NT2/D1 (cell line): ENCODE measurements around the gene MED25.

Source experiments
- SUZ12 ChIP-seq: IDR thresholded peaks from 2 replicates; pipeline ENCODE4 v1.6.1; 2011; ENCODE audit not compliant: insufficient read length, insufficient read depth; ENCODE audit errors: extremely low read depth
- YY1 ChIP-seq: IDR thresholded peaks from 2 replicates; pipeline ENCODE4 v1.6.1; 2011; ENCODE audit not compliant: insufficient read length, insufficient read depth
- ZNF274 ChIP-seq: IDR thresholded peaks from 2 replicates; pipeline ENCODE4 v1.6.1; 2011; ENCODE audit warnings: mild to moderate bottlenecking, low read depth, low read length

DNA sequence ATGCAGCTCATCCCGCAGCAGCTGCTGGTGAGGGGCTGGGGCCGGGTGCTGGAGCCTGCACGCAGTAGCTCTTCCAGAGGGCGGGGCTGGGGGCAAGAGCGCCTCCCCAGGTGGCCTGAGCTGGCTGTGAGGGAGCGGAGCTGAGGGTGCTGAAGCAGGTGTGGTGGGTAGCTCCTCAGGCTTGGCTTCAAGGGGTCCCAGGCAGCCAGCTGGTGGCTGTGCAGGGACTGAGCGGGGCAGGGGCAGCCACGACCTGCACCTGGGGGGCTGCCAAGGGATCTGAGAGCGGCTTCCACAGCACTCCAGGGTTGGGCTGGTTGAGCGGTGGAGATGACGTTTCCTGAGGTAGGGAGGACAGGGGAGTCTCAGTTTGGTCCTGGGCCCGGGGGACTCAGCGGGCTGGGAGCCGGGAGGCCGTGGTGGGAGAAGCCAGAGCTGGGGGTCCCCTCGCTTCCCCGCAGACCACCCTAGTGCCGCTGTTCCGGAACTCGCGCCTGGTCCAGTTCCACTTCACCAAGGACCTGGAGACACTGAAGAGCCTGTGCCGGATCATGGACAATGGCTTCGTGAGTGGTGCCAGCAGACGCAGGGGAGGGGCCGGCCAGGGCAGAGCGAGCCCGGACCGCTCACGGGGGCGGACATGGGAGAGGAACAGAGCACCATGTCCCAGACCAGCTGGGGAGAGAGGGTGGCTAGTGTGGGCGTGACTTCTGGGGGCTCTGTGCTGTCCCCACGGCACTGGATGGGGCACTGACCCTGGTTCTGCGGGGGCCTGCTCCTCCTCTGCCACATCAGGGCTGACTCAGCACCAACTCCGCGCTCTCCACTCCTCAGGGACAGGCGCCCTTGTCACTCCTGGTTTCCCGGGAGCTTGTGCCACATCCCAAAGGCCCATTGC, 40.2 kb downstream of the MED25 start:
- TF ChIP-seq YY1 = no peak
- TF ChIP-seq ZNF274 = no peak
- TF ChIP-seq SUZ12 = no peak
